NCI-H2196 (cell line): ENCODE results near the gene PTPN23.

Experiments
- DNase-seq: peaks from one replicate; lab custom pipeline; 2025; ENCODE audit not compliant: unreplicated experiment; lab: John Stamatoyannopoulos, UW

The PTPN23 gene

GRCh38 chr3:47419083-47420043 is 38.5 kb downstream of the PTPN23 start:
- no peak for DNase-seq

- DNase-seq: no peak
Measured at GRCh38 chr3:47420044-47420430, 39.2 kb downstream of the PTPN23 start.

- DNase-seq: peak; percentile 59
Measured at GRCh38 chr3:47420511-47421484, 40.0 kb downstream of the PTPN23 start.

DNA sequence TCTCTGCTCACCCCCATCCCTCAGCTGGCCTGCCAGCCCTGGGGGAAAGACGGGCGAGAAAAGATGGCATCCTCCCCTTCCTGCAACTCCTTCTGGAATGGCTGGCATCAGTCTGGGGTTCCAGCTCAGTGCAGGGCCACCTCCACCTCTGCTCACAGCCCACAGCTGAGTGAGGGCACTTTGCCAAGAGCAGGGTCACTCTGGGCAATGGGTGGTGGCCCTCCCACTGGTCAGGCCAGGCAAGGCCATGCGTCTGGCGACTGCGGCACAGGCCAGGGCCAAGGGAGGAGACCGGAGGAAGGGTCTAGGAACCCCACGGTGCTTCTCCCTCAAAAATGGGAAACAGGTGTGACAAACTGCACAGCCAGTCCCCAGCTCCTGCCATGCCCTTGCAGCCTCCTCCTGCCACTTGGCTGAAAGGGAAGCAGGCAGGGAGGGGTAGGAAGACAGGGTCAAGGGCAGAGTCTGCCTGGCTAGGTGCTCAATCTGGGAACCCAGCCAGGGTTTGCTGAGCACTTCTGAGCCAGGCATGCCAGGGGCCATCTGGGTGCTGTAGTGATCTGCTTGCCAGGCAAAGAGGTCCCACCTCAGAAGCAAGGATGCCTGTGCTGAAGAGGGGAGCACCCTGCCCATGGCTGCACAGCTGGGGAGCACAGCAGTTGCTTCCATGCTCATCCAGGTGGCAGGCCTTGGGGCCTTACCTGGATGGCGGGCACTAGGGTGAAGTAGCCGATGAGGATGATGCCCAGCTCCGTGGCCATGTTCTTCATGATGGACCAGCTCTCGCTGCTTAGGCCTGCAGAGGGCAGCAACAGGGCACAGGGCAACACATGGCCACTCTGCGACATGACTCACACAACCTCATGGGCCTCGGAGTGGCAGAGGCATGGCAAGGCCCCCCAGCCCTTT is 41.2 kb downstream of the PTPN23 start:
- DNase-seq: peak; percentile 41

DNA sequence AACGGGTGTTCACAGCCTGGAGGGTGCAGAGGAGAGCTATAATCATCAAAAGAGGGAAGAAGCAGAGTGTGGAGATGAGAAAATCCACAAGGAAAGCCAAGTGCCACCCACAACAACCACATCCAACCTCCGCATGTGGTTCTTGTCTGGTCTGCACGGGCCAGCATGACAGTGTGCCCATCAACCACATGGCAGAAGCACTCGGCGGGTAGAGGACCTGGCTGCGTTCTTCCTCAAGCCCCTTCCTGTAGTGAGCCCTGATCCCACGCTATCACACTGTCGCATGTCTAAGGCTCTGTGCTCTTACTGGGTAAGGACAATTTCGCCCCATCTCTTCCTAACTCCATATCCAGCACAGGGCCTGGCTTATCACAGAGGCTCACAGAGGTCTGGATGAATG is 41.9 kb downstream of the PTPN23 start:
- DNase-seq: no peak

GRCh38 chr3:47423548-47424145 is 42.8 kb downstream of the PTPN23 start:
- DNase-seq: no peak

- no peak for DNase-seq
Measured at GRCh38 chr3:47424434-47425382, 43.9 kb downstream of the PTPN23 start.

DNA sequence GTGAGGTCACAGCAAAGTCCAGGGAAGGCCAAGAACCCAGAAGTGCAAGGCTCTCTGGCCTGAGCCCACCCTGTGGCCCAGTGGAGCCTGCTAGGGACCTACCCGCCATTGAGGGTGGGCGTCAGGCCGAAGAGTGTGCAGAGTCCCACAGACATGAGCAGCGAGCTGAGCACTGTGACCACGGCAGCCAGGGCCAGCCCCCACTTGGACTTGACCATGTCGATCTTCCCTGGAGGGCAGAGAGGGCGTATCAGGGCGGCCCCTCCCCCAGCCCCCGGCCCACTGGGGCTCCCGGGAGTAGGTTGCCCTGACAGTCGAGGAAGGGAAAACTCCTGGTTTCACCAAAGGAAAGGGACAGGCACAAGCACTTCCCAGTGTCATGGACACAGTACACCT is 44.6 kb downstream of the PTPN23 start:
- DNase-seq: no peak

GRCh38 chr3:47425959-47426358 is 45.1 kb downstream of the PTPN23 start:
- no peak for DNase-seq

- no peak for DNase-seq
Measured at GRCh38 chr3:47427866-47428265, 47.0 kb downstream of the PTPN23 start.

GRCh38 chr3:47428662-47429061 is 47.8 kb downstream of the PTPN23 start:
- no peak for DNase-seq

- DNase-seq: no peak
Measured at GRCh38 chr3:47429476-47430270, 48.9 kb downstream of the PTPN23 start.

GRCh38 chr3:47430606-47431005 is 49.8 kb downstream of the PTPN23 start:
- no peak for DNase-seq

GRCh38 chr3:47431225-47431624 is 50.4 kb downstream of the PTPN23 start:
- no peak for DNase-seq

GRCh38 chr3:47432673-47433072 is 51.9 kb downstream of the PTPN23 start:
- DNase-seq: no peak

DNA sequence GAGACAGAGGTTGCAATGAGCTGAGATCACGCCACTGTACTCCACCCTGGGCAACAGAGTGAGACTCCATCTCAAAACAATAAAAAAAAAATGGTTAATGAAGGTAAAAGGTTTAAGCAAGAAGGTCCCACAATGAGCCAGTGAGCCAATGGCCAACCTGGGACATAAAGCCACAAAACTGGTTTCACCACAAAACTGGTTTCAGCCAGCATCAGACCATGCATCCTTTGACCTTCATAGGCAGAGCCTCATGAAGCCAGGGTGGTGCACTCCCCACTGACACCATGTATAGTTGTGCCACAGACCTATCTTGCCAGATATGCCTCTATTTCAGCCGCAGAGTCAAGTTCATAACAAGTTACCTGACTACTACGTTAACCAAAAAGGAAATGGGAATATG is 53.0 kb downstream of the PTPN23 start:
- no peak for DNase-seq

DNA sequence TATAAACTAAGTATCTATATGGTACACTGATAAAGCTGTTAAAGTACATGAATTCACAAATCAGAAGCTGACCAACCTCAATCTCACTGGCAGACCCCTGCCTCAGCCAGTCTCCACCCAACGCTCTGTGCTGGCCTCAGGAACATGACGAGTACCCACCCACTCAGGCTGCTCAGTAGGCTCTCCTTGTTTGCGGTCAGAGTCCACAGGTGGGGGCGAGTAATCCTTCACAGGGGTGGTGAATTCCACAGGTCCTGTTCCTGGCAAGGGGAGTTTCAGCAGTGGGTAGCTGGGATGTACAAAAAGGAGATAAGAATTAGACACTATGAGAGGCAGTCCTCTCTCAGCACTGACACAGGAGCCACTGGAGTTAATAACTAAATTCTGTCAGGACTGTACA is 54.0 kb downstream of the PTPN23 start:
- no peak for DNase-seq

DNA sequence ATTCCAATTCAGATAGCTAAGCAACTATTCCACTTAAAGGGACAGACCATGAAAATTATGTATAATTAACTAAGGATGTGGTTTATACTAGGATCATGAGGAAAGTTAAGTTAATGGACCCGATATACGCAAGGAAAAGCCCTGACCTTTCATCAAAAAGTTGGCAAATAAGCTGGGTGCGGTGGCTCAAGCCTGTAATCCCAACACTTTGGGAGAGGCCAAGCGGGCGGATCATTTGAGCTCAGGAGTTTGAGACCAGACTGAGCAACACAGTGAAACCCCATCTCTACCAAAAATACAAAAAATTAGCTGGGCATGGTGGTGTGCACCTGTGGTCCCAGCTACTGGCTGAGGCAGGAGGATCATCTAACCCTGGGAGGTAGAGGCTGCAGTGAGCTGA is 55.4 kb downstream of the PTPN23 start:
- no peak for DNase-seq
